AG04450 (cell line): Measurements from ENCODE around the gene SEPTIN8. TPM values are rescaled to one million over a fixed set of nuclear protein-coding genes. Genes with fewer than 3 reads are reported as not detected.

Experiments used
- CTCF ChIA-PET: fragments of 300-600, 350-600 bp; formaldehyde crosslinking; extraction: SDS; loops from one replicate; lab custom pipeline; 2022; ENCODE audit warnings: antibody characterized with exemption, inconsistent platforms; lab: Charles Lee
- POLR2A ChIA-PET: fragments of 350-600 bp; formaldehyde crosslinking; extraction: SDS; loops from one replicate; lab custom pipeline; 2021; ENCODE audit warnings: antibody characterized with exemption, inconsistent platforms; lab: Yijun Ruan, JAX
- DNase-seq: peaks from one replicate; pipeline ENCODE4 v3.0.0-alpha.2; 2011; ENCODE audit warnings: low read depth, low spot score
- H3K27ac ChIP-seq: one replicate; pipeline ENCODE4 v1.5.1; 2012; ENCODE audit warnings: low read depth, low read length, control low read depth
- H3K27me3 ChIP-seq: one replicate; pipeline ENCODE4 v1.6.0; 2012; ENCODE audit warnings: low read length; ENCODE audit not compliant: control insufficient read depth, insufficient read depth
- H3K4me3 ChIP-seq: 2 replicates; pipeline ENCODE4 v1.5.1; 2011; ENCODE audit warnings: mild to moderate bottlenecking, low read depth, low read length, control low read depth
- H3K9me3 ChIP-seq: 2 replicates; pipeline ENCODE4 v1.5.1; 2012; ENCODE audit warnings: low read length; ENCODE audit not compliant: control insufficient read depth, insufficient read depth
- CTCF ChIP-seq: IDR thresholded peaks from 2 replicates; pipeline ENCODE4 v1.5.1; 2011; ENCODE audit warnings: low read depth, low read length, control low read depth, inconsistent platforms
- polyA plus RNA-seq: library from polyadenylated mRNA; depleted of rRNA; stranded (reverse); fragments of >200 nt; gene quantifications from 2 replicates; pipeline ENCODE4 v1.2.3, GENCODE V29; 2011

Gene SEPTIN8
- polyA plus RNA-seq, 1 experiment: 62.4 TPM

DNA sequence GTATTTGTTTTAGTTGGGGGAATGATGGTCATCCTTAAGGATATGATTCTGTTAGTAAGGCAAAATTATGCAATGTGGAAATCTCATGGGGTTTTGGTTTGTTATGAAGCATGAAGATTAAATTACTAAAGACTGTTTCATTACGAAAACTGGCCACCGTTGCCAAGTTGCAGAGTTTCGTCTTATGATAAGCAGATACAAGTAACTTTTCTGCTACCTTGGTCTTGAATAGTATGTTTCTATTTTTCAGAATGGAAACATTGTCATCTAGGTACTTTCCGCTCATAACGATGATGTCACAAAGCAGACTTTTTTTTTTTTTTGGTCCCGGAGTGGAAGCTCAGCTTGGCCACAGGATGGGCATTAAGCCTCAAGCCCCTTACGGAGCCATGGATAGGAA is 25.6 kb downstream of the SEPTIN8 start:
- no peak for TF ChIP-seq CTCF
- H3K9me3 ChIP-seq: peaks cover 4% of the 10 kb centered on the region; the same call in 1 of the 2 replicates
- ChIA-PET CTCF (interaction anchor here (0.6 to 9.7 kb wide), 2 partner anchors 69 to 160 kb away, joined by 3 to 147 read pairs; no protein-coding TSS in a partner anchor), POLR2A (no interaction called here)
- H3K4me3 ChIP-seq: no peak overlapping the region
- DNase-seq: no peak
- H3K27ac ChIP-seq: no peak overlapping the region
- peaks cover 33% of the 10 kb centered on the region for H3K27me3 ChIP-seq

DNA sequence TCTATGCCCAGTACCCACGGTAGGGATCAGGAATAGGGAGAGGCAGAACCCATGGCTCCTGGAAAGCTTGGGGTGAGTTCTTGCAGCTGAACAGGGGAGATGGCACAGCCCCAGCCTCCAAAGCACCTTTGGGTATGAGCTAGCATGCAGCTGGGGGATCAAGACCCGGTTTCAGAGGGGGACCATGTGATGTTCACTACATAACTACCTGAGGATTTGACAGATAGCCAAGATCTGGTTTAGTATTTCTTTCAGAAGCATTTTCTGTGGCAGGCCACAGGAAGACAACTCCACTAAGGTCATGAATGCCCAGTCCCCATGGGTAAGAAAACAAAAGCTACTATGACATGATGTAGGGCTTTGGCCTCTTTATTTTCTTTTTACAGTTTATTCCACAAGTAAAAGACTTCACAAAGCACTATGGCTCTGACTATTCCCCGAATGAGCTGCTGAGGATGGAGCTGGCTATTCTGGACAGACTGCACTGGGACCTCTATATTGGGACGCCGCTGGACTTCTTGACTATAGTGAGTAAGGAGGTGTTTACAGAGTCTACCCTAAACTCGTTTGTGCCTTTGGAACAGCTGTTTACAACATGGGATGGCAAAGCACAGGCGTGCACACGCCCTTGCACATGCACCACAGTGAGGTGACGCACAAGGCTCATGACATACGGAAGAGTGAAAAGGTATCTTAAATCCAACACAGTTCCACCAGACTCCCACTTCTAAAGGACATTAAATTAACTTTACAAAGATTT is 26.4 kb downstream of the SEPTIN8 start:
- Histone ChIP-seq H3K4me3 (no peak overlapping the region), H3K27me3 (peaks cover 38% of the 10 kb centered on the region), H3K9me3 (peaks cover 4% of the 10 kb centered on the region; the same call in 1 of the 2 replicates), H3K27ac (no peak overlapping the region)
- ChIA-PET CTCF (interaction anchor here (0.6 to 9.7 kb wide), 3 partner anchors 36 to 159 kb away, joined by 3 to 147 read pairs (median 3); no protein-coding TSS in a partner anchor), POLR2A (no interaction called here)
- TF ChIP-seq CTCF: no peak
- DNase-seq: no peak

DNA sequence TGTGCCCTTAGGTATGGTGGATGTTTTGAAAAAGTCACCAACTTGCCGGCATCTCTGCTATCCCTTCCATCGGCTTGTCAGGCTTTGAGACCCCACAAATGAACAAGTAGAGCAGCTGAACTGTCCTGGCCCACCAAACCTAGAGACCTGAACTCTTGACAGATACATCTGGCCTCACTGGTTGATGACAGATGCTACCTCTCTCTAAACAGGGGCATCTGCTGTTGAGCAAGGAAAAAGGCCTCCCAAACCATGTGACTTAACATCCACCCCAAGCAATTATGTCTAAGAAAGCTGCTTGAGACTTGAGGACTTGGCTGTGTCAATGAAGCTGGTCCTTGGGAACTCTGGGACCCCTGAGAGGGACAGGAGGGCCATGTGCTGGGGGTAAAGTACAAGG is 27.5 kb downstream of the SEPTIN8 start:
- Histone ChIP-seq H3K9me3 (peaks cover 4% of the 10 kb centered on the region; the same call in 1 of the 2 replicates), H3K27me3 (peaks cover 44% of the 10 kb centered on the region), H3K27ac (no peak overlapping the region), H3K4me3 (no peak overlapping the region)
- ChIA-PET CTCF (interaction anchor here (1.1 to 9.7 kb wide), 2 partner anchors 35 to 71 kb away, joined by 3 to 147 read pairs; no protein-coding TSS in a partner anchor), POLR2A (no interaction called here)
- TF ChIP-seq CTCF: no peak
- DNase-seq: no peak

- CTCF ChIA-PET: no interaction called here
- POLR2A ChIA-PET: no interaction called here
- DNase-seq: no peak
- no peak overlapping the region for H3K27ac ChIP-seq
- H3K27me3 ChIP-seq: peaks cover 44% of the 10 kb centered on the region
- H3K9me3 ChIP-seq: peaks cover 4% of the 10 kb centered on the region; the same call in 1 of the 2 replicates
- TF ChIP-seq CTCF: no peak
- no peak overlapping the region for H3K4me3 ChIP-seq
Measured at GRCh38 chr5:132748522-132749000, 28.5 kb downstream of the SEPTIN8 start.
